Panc1 (cell line): ENCODE measurements around the gene EPHA10. TPM values are rescaled to one million over a fixed set of nuclear protein-coding genes. Genes with fewer than 3 reads are reported as not detected.

ENCODE experiments used
- ATAC-seq: fragments of 200-7000 bp; cut with Tn5 transposase; 2 replicates; pipeline ENCODE4 v1.9.1; 2020; ENCODE audit warnings: mild to moderate bottlenecking, moderate library complexity
- BruUV-seq: library from RNA; stranded (reverse); fragments of 400-500 nt; replicated peaks from 2 replicates; lab custom pipeline; 2021; lab: Mats Ljungman, UMichigan
- CTCF ChIA-PET: fragments of 300-600 bp; sonication (Branson Sonifier 250); formaldehyde crosslinking; loops from one replicate; lab custom pipeline; 2022; ENCODE audit warnings: antibody characterized with exemption; lab: Charles Lee
- POLR2A ChIA-PET: fragments of 300-600 bp; sonication (Branson Sonifier 250); formaldehyde crosslinking; loops from one replicate; lab custom pipeline; 2022; ENCODE audit warnings: antibody characterized with exemption; lab: Charles Lee
- DNase-seq: peaks from one replicate; pipeline ENCODE4 v3.0.0-alpha.2; 2010; ENCODE audit warnings: low read depth, low spot score
- H3K27ac ChIP-seq: 2 replicates; pipeline ENCODE4 v1.5.1; 2011; ENCODE audit warnings: mild to moderate bottlenecking, low read length, inconsistent platforms
- H3K27me3 ChIP-seq: fragments of 200-500 bp; sonication (Bioruptor generic); 2 replicates; pipeline ENCODE4 v1.6.0; 2014; ENCODE audit warnings: low read length, inconsistent platforms; ENCODE audit not compliant: control insufficient read depth, insufficient read depth
- H3K36me3 ChIP-seq: fragments of 200-500 bp; sonication (Bioruptor generic); 2 replicates; pipeline ENCODE4 v1.5.1; 2014; ENCODE audit warnings: inconsistent platforms, mild to moderate bottlenecking, low read length, moderate library complexity; ENCODE audit not compliant: control insufficient read depth, insufficient read depth
- H3K4me1 ChIP-seq: 2 replicates; pipeline ENCODE4 v1.5.1; 2011; ENCODE audit warnings: inconsistent platforms, mild to moderate bottlenecking, low read length, moderate library complexity; ENCODE audit not compliant: control insufficient read depth, insufficient read depth
- H3K4me3 ChIP-seq, 2 experiments: 2 replicates each; pipeline ENCODE4 v1.5.1; 2011 to 2012; ENCODE audit warnings: low read depth in 2 of 2, low read length in 2 of 2, mild to moderate bottlenecking in 2 of 2, inconsistent platforms in 1 of 2, moderate library complexity in 1 of 2
- H3K9me3 ChIP-seq: fragments of 200-500 bp; sonication (Bioruptor generic); 2 replicates; pipeline ENCODE4 v1.5.1; 2014; ENCODE audit warnings: low read depth, mild to moderate bottlenecking, inconsistent platforms, low read length, moderate library complexity; ENCODE audit not compliant: control insufficient read depth, insufficient read depth
- CTCF ChIP-seq: fragments of 450-650 bp; IDR thresholded peaks from 2 replicates; pipeline ENCODE4 v1.5.1; 2017; ENCODE audit warnings: mild to moderate bottlenecking
- POLR2AphosphoS5 ChIP-seq: IDR thresholded peaks from 2 replicates; pipeline ENCODE4 v1.6.1; 2012; ENCODE audit warnings: mild to moderate bottlenecking, low read depth, low read length, moderate library complexity
- REST ChIP-seq, 2 experiments: IDR thresholded peaks; 2 replicates each; pipeline ENCODE4 v1.6.1; 2011 to 2012; ENCODE audit warnings: low read depth in 2 of 2, control low read depth in 1 of 2, low read length in 1 of 2, mild to moderate bottlenecking in 1 of 2, moderate library complexity in 1 of 2; ENCODE audit not compliant: insufficient read depth in 1 of 2
- SIN3A ChIP-seq: IDR thresholded peaks from 2 replicates; pipeline ENCODE4 v1.6.1; 2012; ENCODE audit warnings: low read depth, mild to moderate bottlenecking, low read length, moderate library complexity, borderline replicate concordance; ENCODE audit not compliant: insufficient read depth
- TCF7L2 ChIP-seq: IDR thresholded peaks from 2 replicates; pipeline ENCODE4 v1.6.1; 2011; ENCODE audit warnings: mild to moderate bottlenecking, low read depth, low read length, inconsistent platforms
- in situ Hi-C: cut with HindIII; loops from 2 replicates; pipeline ENCODE4 v1.10.0; 2016; ENCODE audit warnings: low sequenced_read_pairs, low pct_unique_long_range_greater_than_20kb
- intact Hi-C: fragments of 100-400 bp; cut with micrococcal nuclease; formaldehyde crosslinking; loops from one replicate; pipeline ENCODE4 v1.10.0; 2022; ENCODE audit not compliant: unreplicated experiment
- total RNA-seq: library from RNA; stranded (reverse); gene quantifications from one replicate; pipeline ENCODE4 v1.2.1, GENCODE V29; 2021; ENCODE audit not compliant: unreplicated experiment

The EPHA10 gene
- total RNA-seq, 1 experiment from 2014 or later = 2.8 TPM

GRCh38 chr1:37716321-37716720 is 48.6 kb downstream of the EPHA10 start:
- no peak overlapping the region for H3K4me3 ChIP-seq
- POLR2A ChIA-PET = interaction anchor here (0.6 kb wide), 1 partner anchor 166 kb away, joined by 3 read pairs; no protein-coding TSS in a partner anchor
- in situ Hi-C loops (no loop called here), intact Hi-C loops (no loop called here)
- H3K9me3 ChIP-seq = no peaks in the 10 kb centered on the region
- CTCF ChIA-PET = no interaction called here
- no peaks in the 10 kb centered on the region for H3K27me3 ChIP-seq
- DNase-seq (no peak), ATAC-seq (no peak)
- no TSS peak for BruUV-seq
- H3K36me3 ChIP-seq = no peaks in the 10 kb centered on the region
- no peaks in the 10 kb centered on the region for H3K4me1 ChIP-seq
- TF ChIP-seq REST (IDR thresholded peaks at IDR 0.05; ENCODE audit: insufficient read depth in 1 of 2, low read depth in 2 of 2, low read length in 1 of 2) (no peak), TCF7L2 (no peak), CTCF (no peak), POLR2AphosphoS5 (no peak), SIN3A (no peak)
- no peak overlapping the region for H3K27ac ChIP-seq

GRCh38 chr1:37714689-37715088 is 50.2 kb downstream of the EPHA10 start:
- no peak for TF ChIP-seq CTCF
- TF ChIP-seq SIN3A = no peak
- TF ChIP-seq REST (IDR thresholded peaks at IDR 0.05; ENCODE audit: insufficient read depth in 1 of 2, low read depth in 2 of 2, low read length in 1 of 2) = no peak
- no peak for TF ChIP-seq POLR2AphosphoS5
- no peak for TF ChIP-seq TCF7L2

More at GRCh38 chr1:37714689-37715088, 50.2 kb downstream of the EPHA10 start:
- Histone ChIP-seq H3K4me1 (no peaks in the 10 kb centered on the region), H3K9me3 (no peaks in the 10 kb centered on the region), H3K27ac (no peak overlapping the region), H3K4me3 (no peak overlapping the region), H3K36me3 (0 out of 2 replicates have a peak, but pooled peaks cover 3% of the 10 kb centered on the region), H3K27me3 (no peaks in the 10 kb centered on the region)
- intact Hi-C loops (no loop called here), in situ Hi-C loops (no loop called here)
- CTCF ChIA-PET = no interaction called here
- DNase-seq = no peak
- 0 out of 2 replicates have a peak, but pooled peaks have one; percentile 37 for ATAC-seq
- POLR2A ChIA-PET = no interaction called here
- BruUV-seq = no TSS peak
